H9 (cell line): ENCODE measurements around the gene UGT1A7. TPM values are rescaled to one million over a fixed set of nuclear protein-coding genes. Genes with fewer than 3 reads are reported as not detected.

Experiments
- DNase-seq: peaks from one replicate; pipeline ENCODE4 v3.0.0-alpha.2; 2017
- H2AFZ ChIP-seq: one replicate; pipeline ENCODE4 v1.6.1; 2013; ENCODE audit warnings: mild to moderate bottlenecking, low read length, control low read depth, moderate library complexity
- H2AK5ac ChIP-seq: 2 replicates; pipeline ENCODE4 v1.6.1; 2013; ENCODE audit warnings: low read length, control low read depth, mixed read lengths; ENCODE audit not compliant: insufficient read length
- H2BK120ac ChIP-seq: one replicate; pipeline ENCODE4 v1.6.1; 2013; ENCODE audit warnings: low read depth, mild to moderate bottlenecking, low read length, control low read depth, inconsistent platforms; ENCODE audit not compliant: poor library complexity, severe bottlenecking
- H2BK12ac ChIP-seq: 2 replicates; pipeline ENCODE4 v1.6.1; 2013; ENCODE audit warnings: low read length, control low read depth, mixed read lengths, low read depth; ENCODE audit not compliant: insufficient read length
- H2BK15ac ChIP-seq: 2 replicates; pipeline ENCODE4 v1.6.1; 2013; ENCODE audit warnings: low read depth, low read length, control low read depth
- H2BK20ac ChIP-seq: one replicate; pipeline ENCODE4 v1.6.1; 2013; ENCODE audit warnings: low read depth, mild to moderate bottlenecking, low read length, control low read depth, inconsistent platforms; ENCODE audit not compliant: poor library complexity, severe bottlenecking
- H2BK5ac ChIP-seq: 2 replicates; pipeline ENCODE4 v1.6.1; 2013; ENCODE audit warnings: low read length, control low read depth, mixed read lengths; ENCODE audit not compliant: insufficient read length
- H3K14ac ChIP-seq: 2 replicates; pipeline ENCODE4 v1.6.1; 2013; ENCODE audit warnings: low read length, control low read depth; ENCODE audit not compliant: insufficient read depth
- H3K18ac ChIP-seq: 2 replicates; pipeline ENCODE4 v1.6.1; 2013; ENCODE audit warnings: low read depth, mild to moderate bottlenecking, mixed read lengths, low read length, control low read depth; ENCODE audit not compliant: insufficient read length
- H3K23ac ChIP-seq: 2 replicates; pipeline ENCODE4 v1.6.1; 2013; ENCODE audit warnings: low read length, control low read depth, mixed read lengths, low read depth; ENCODE audit not compliant: insufficient read length
- H3K23me2 ChIP-seq: 2 replicates; pipeline ENCODE4 v1.6.1; 2013; ENCODE audit warnings: low read depth, mild to moderate bottlenecking, mixed read lengths, low read length, control low read depth; ENCODE audit not compliant: insufficient read length, poor library complexity, severe bottlenecking
- H3K27ac ChIP-seq: 2 replicates; pipeline ENCODE4 v1.5.1; 2013; ENCODE audit warnings: low read length, control low read depth, mixed read lengths, low read depth; ENCODE audit not compliant: insufficient read length
- H3K27me3 ChIP-seq: 2 replicates; pipeline ENCODE4 v1.6.1; 2013; ENCODE audit warnings: low read length, control low read depth, inconsistent platforms; ENCODE audit not compliant: insufficient read depth
- H3K4ac ChIP-seq: 2 replicates; pipeline ENCODE4 v1.6.1; 2013; ENCODE audit warnings: low read depth, mild to moderate bottlenecking, control low read depth, inconsistent platforms, low read length, moderate library complexity
- H3K4me1 ChIP-seq: 2 replicates; pipeline ENCODE4 v1.6.1; 2013; ENCODE audit warnings: low read length, control low read depth, inconsistent platforms; ENCODE audit not compliant: insufficient read depth
- H3K4me2 ChIP-seq: 2 replicates; pipeline ENCODE4 v1.6.1; 2013; ENCODE audit warnings: low read length, control low read depth, mixed read lengths; ENCODE audit not compliant: insufficient read length, insufficient read depth
- H3K56ac ChIP-seq: 2 replicates; pipeline ENCODE4 v1.6.1; 2013; ENCODE audit warnings: low read depth, mild to moderate bottlenecking, mixed read lengths, low read length, control low read depth; ENCODE audit not compliant: insufficient read length
- H3K79me1 ChIP-seq: 2 replicates; pipeline ENCODE4 v1.6.1; 2013; ENCODE audit warnings: low read depth, mild to moderate bottlenecking, moderate library complexity, low read length, control low read depth, inconsistent platforms; ENCODE audit not compliant: insufficient read depth, poor library complexity, severe bottlenecking
- H3K79me2 ChIP-seq: 2 replicates; pipeline ENCODE4 v1.6.1; 2013; ENCODE audit warnings: low read length, control low read depth, inconsistent platforms; ENCODE audit not compliant: insufficient read depth
- H3K9ac ChIP-seq: 2 replicates; pipeline ENCODE4 v1.6.1; 2013; ENCODE audit warnings: low read length, control low read depth, mixed read lengths; ENCODE audit not compliant: insufficient read length; ENCODE audit errors: extremely low read depth
- H3K9me3 ChIP-seq: one replicate; pipeline ENCODE4 v1.6.1; 2013; ENCODE audit warnings: low read depth, low read length, inconsistent platforms; ENCODE audit not compliant: control insufficient read depth
- H3T11ph ChIP-seq: one replicate; pipeline ENCODE4 v1.6.1; 2013; ENCODE audit warnings: mild to moderate bottlenecking, low read length, control low read depth, inconsistent platforms
- H4K20me1 ChIP-seq: one replicate; pipeline ENCODE4 v1.6.1; 2013; ENCODE audit not compliant: control insufficient read depth, insufficient read length, insufficient read depth
- H4K5ac ChIP-seq: 2 replicates; pipeline ENCODE4 v1.6.1; 2013; ENCODE audit warnings: low read depth, mild to moderate bottlenecking, mixed read lengths, low read length, control low read depth; ENCODE audit not compliant: insufficient read length
- H4K8ac ChIP-seq: replicated peaks from 2 replicates; pipeline ENCODE4 v1.6.1; 2013; ENCODE audit warnings: low read length, control low read depth, mixed read lengths, low read depth; ENCODE audit not compliant: insufficient read length
- H4K91ac ChIP-seq: 2 replicates; pipeline ENCODE4 v1.6.1; 2013; ENCODE audit warnings: low read depth, mild to moderate bottlenecking, moderate library complexity, mixed read lengths, low read length, control low read depth; ENCODE audit not compliant: insufficient read length
- H3K27ac Mint-ChIP-seq, 3 experiments: 2 replicates in 2 of 3; 3 replicates in 1 of 3; pipeline ENCODE4 v1.8.0; 2020 to 2021; ENCODE audit warnings: mixed read lengths in 3 of 3, mild to moderate bottlenecking in 1 of 3, moderate library complexity in 1 of 3
- H3K27me3 Mint-ChIP-seq: 2 replicates; pipeline ENCODE4 v1.8.0; 2021; ENCODE audit warnings: low read depth, mild to moderate bottlenecking, moderate library complexity, mixed read lengths
- H3K36me3 Mint-ChIP-seq, 3 experiments: 2 replicates in 2 of 3; 3 replicates in 1 of 3; pipeline ENCODE4 v1.8.0; 2020 to 2021; ENCODE audit warnings: low read depth in 3 of 3, mixed read lengths in 3 of 3; ENCODE audit not compliant: insufficient read depth in 1 of 3
- H3K4me1 Mint-ChIP-seq, 2 experiments: 2 replicates each; pipeline ENCODE4 v1.8.0; 2020; ENCODE audit warnings: mixed read lengths in 2 of 2
- H3K4me3 Mint-ChIP-seq, 2 experiments: 2 replicates in 1 of 2; 3 replicates in 1 of 2; pipeline ENCODE4 v1.8.0; 2020 to 2021; ENCODE audit warnings: mild to moderate bottlenecking in 2 of 2, mixed read lengths in 2 of 2, moderate library complexity in 1 of 2
- H3K9me3 Mint-ChIP-seq, 2 experiments: 2 replicates in 1 of 2; 3 replicates in 1 of 2; pipeline ENCODE4 v1.8.0; 2020; ENCODE audit warnings: mild to moderate bottlenecking in 2 of 2, mixed read lengths in 2 of 2, moderate library complexity in 1 of 2
- WGBS: extraction: QIAGEN DNeasy Blood & Tissue Kit; methylation state at CpG from one replicate; pipeline ENCODE4 v1.1.7; 2013; ENCODE audit warnings: missing lambda C conversion rate, low lambda C conversion rate, mixed read lengths; ENCODE audit not compliant: insufficient read length; ENCODE audit errors: extremely low coverage; 5-methylcytosine and 5-hydroxymethylcytosine counted together
- total RNA-seq: library from RNA; stranded (reverse); gene quantifications from 2 replicates; pipeline ENCODE4 v1.2.1, GENCODE V29; 2021
- TF ChIP-seq, protein P1 (sequence below): fragments of 200-600 bp; sonication (generic); conservative IDR thresholded peaks from 3 replicates; pipeline ENCODE4 v1.8.0; 2021; ENCODE audit warnings: antibody characterized with exemption, mild to moderate bottlenecking

The UGT1A7 gene
- total RNA-seq, 1 experiment from 2014 or later = not detected

DNA sequence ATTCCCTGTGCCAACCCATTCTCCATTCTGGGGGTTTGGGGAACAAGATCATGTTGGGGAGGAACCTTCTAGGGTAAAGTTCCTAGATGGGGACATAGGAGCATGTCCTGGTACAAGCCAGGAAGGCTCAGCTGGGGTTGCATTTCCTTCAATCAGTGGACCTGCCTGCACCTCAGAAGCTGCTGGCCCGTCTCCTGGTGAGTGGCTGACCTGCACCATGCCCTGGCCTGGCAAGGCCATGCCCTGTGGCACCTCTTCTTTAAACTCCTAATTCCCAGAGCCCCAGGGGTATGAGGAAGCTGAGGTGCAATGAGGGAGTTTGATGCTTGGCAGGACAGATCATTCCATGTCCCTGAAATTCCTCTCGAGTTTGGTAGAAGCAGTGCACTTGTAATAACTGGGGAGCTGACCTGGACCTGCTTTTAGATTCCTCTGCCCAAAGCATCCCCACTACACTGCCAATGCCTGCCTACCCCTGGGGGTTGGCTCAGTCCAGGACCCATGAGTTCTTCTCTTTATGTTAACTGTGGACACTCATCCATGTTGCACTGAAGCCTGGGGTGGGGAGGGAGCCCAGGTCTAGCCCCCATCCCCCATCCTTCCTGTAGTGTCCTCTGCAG lies 121.7 kb downstream of the UGT1A7 start:
- Histone ChIP-seq H2BK5ac (no peak overlapping the region), H3K18ac (no peak overlapping the region), H2BK15ac (no peak overlapping the region), H2AK5ac (no peak overlapping the region), H3K27ac (no peak overlapping the region), H3K56ac (no peak overlapping the region), H4K91ac (no peak overlapping the region), H3K9me3 (no peaks in the 10 kb centered on the region), H2BK20ac (no peak overlapping the region), H3K14ac (no peak overlapping the region; the same call in 1 of the 2 replicates), H3K4me2 (no peak overlapping the region), H4K5ac (no peak overlapping the region), H3K23ac (no peak overlapping the region), H3K4ac (no peak overlapping the region), H3K23me2 (no peaks in the 10 kb centered on the region), H3K27me3 (no peaks in the 10 kb centered on the region), H3K79me2 (no peaks in the 10 kb centered on the region), H2AFZ (no peak overlapping the region), H3K4me1 (no peaks in the 10 kb centered on the region), H2BK12ac (no peak overlapping the region), H4K8ac (no peak overlapping the region), H3T11ph (no peak overlapping the region), H4K20me1 (no peaks in the 10 kb centered on the region), H3K9ac (no peak overlapping the region), H2BK120ac (no peak overlapping the region), H3K79me1 (no peaks in the 10 kb centered on the region)
- TF ChIP-seq, protein P1, sequence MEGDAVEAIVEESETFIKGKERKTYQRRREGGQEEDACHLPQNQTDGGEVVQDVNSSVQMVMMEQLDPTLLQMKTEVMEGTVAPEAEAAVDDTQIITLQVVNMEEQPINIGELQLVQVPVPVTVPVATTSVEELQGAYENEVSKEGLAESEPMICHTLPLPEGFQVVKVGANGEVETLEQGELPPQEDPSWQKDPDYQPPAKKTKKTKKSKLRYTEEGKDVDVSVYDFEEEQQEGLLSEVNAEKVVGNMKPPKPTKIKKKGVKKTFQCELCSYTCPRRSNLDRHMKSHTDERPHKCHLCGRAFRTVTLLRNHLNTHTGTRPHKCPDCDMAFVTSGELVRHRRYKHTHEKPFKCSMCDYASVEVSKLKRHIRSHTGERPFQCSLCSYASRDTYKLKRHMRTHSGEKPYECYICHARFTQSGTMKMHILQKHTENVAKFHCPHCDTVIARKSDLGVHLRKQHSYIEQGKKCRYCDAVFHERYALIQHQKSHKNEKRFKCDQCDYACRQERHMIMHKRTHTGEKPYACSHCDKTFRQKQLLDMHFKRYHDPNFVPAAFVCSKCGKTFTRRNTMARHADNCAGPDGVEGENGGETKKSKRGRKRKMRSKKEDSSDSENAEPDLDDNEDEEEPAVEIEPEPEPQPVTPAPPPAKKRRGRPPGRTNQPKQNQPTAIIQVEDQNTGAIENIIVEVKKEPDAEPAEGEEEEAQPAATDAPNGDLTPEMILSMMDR = no peak
- peaks cover 0 to 5% (median 4%) of the 10 kb centered on the region in 3 experiments; a peak in 2 of 7 replicates for H3K36me3 Mint-ChIP-seq
- peaks cover 15% of the 10 kb centered on the region for H3K27me3 Mint-ChIP-seq
- WGBS = no CpG with 5 or more reads among the region's 2 CpGs
- H3K9me3 Mint-ChIP-seq = peaks cover 14 to 21% of the 10 kb centered on the region in 2 experiments
- DNase-seq = no peak
- H3K27ac Mint-ChIP-seq = no peak overlapping the region
- no peak overlapping the region for H3K4me3 Mint-ChIP-seq
- H3K4me1 Mint-ChIP-seq = peaks cover 2 to 4% of the 10 kb centered on the region in 2 experiments; a peak in 3 of 4 replicates
